SHP77 (cell line): ENCODE results near the gene TAPT1.
"Not testable (repeated sequence)": the region's sequence is repeated elsewhere in the genome, so short reads cannot be mapped to it uniquely, and the experiment has no call there.

Experiments
- DNase-seq, 2 experiments: peaks; one replicate each; lab custom pipeline; 2025; lab: John Stamatoyannopoulos, UW

Gene TAPT1

GRCh38 chr4:16213121-16213520 lies 13.2 kb downstream of the TAPT1 start:
- no peak for DNase-seq

- no peak for DNase-seq
Measured at GRCh38 chr4:16212138-16212782, 14.0 kb downstream of the TAPT1 start.

- DNase-seq: no peak
Measured at GRCh38 chr4:16207409-16207808, 18.9 kb downstream of the TAPT1 start.

GRCh38 chr4:16206848-16207247 lies 19.4 kb downstream of the TAPT1 start:
- no peak for DNase-seq

- DNase-seq: no peak
Measured at GRCh38 chr4:16206301-16206700, 20.0 kb downstream of the TAPT1 start.

GRCh38 chr4:16205298-16206164 lies 20.7 kb downstream of the TAPT1 start:
- no peak for DNase-seq

GRCh38 chr4:16204505-16204904 lies 21.8 kb downstream of the TAPT1 start:
- no peak for DNase-seq

- DNase-seq: no peak
Measured at GRCh38 chr4:16203083-16203482, 23.2 kb downstream of the TAPT1 start.

- no peak for DNase-seq
Measured at GRCh38 chr4:16202598-16202997, 23.7 kb downstream of the TAPT1 start.

GRCh38 chr4:16199093-16199492 lies 27.2 kb downstream of the TAPT1 start:
- DNase-seq: peak in 1 of 2 experiments; percentile 27

- no peak for DNase-seq
Measured at GRCh38 chr4:16197876-16198665, 28.2 kb downstream of the TAPT1 start.

GRCh38 chr4:16196482-16197393 lies 29.5 kb downstream of the TAPT1 start:
- no peak for DNase-seq

GRCh38 chr4:16195209-16195608 lies 31.1 kb downstream of the TAPT1 start:
- no peak for DNase-seq

- not testable (repeated sequence) for DNase-seq
Measured at GRCh38 chr4:16194798-16195197, 31.5 kb downstream of the TAPT1 start.

GRCh38 chr4:16194214-16194613 lies 32.1 kb downstream of the TAPT1 start:
- no peak for DNase-seq

- DNase-seq: no peak
Measured at GRCh38 chr4:16192631-16193518, 33.4 kb downstream of the TAPT1 start.

GRCh38 chr4:16192057-16192456 lies 34.2 kb downstream of the TAPT1 start:
- DNase-seq: no peak

GRCh38 chr4:16187455-16187854 lies 38.8 kb downstream of the TAPT1 start:
- no peak for DNase-seq

- DNase-seq: no peak
Measured at GRCh38 chr4:16186986-16187385, 39.3 kb downstream of the TAPT1 start.

GRCh38 chr4:16183604-16184003 lies 42.7 kb downstream of the TAPT1 start:
- no peak for DNase-seq

GRCh38 chr4:16176621-16177020 lies 49.6 kb downstream of the TAPT1 start:
- DNase-seq: no peak
